ENCODE data around the gene MMADHC. TPM values are rescaled to one million over a fixed set of nuclear protein-coding genes. Genes with fewer than 3 reads are reported as not detected.

The MMADHC gene
- total and polyA plus RNA-seq, 2 of the 4 experiments (the other 2 are of a cell fraction) = 62.6 to 112 TPM

GRCh38 chr2:149536649-149537048 lies 50.9 kb downstream of the MMADHC start:
- Histone ChIP-seq H2BK20ac (ENCODE audit: low read depth, low read length) (no peak overlapping the region), H2BK120ac (ENCODE audit: low read depth, low read length) (no peak overlapping the region), H2BK15ac (ENCODE audit: low read depth, low read length) (no peak overlapping the region), H3K9me3 (ENCODE audit: control insufficient read depth, insufficient read depth, low read length) (no peaks in the 10 kb centered on the region), H2BK5ac (ENCODE audit: low read depth, low read length, poor library complexity, severe bottlenecking) (no peak overlapping the region), H3K23ac (ENCODE audit: low read depth, low read length) (no peak overlapping the region), H3K56ac (ENCODE audit: extremely low read depth, insufficient read depth, low read length) (no peak overlapping the region), H3K4me1 (ENCODE audit: control insufficient read depth, insufficient read depth, low read length) (no peaks in the 10 kb centered on the region), H3K18ac (ENCODE audit: low read depth, low read length) (no peak overlapping the region), H4K91ac (ENCODE audit: insufficient read depth, low read depth, low read length) (no peak overlapping the region), H3K27ac (ENCODE audit: insufficient read depth, low read length) (no peak overlapping the region), H3K4me3 (ENCODE audit: insufficient read depth, low read depth, low read length) (no peak overlapping the region), H3K14ac (replicated peaks; ENCODE audit: low read depth, low read length) (no peak overlapping the region), H3K4ac (ENCODE audit: low read depth, low read length) (no peak overlapping the region), H3K9me1 (ENCODE audit: insufficient read depth, low read length) (no peaks in the 10 kb centered on the region), H4K8ac (ENCODE audit: low read depth in 2 of 2, low read length in 2 of 2) (no peak overlapping the region), H4K5ac (ENCODE audit: low read depth, low read length) (no peak overlapping the region), H4K20me1 (ENCODE audit: insufficient read depth, low read length) (no peaks in the 10 kb centered on the region), H3K27me3 (ENCODE audit: control insufficient read depth, insufficient read depth, low read length) (no peaks in the 10 kb centered on the region), H2AK9ac (replicated peaks; ENCODE audit: low read depth, low read length, poor library complexity) (no peak overlapping the region), H3K79me1 (ENCODE audit: low read depth in 1 of 2, low read length in 2 of 2) (no peaks in the 10 kb centered on the region), H2AFZ (replicated peaks; ENCODE audit: low read length, poor library complexity) (no peak overlapping the region), H3K36me3 (ENCODE audit: control insufficient read depth, insufficient read depth, low read length) (no peaks in the 10 kb centered on the region), H2AK5ac (ENCODE audit: low read depth, low read length) (no peak overlapping the region), H3K4me2 (ENCODE audit: low read depth, low read length) (no peak overlapping the region), H3K9ac (ENCODE audit: low read depth, low read length) (no peak overlapping the region)
- POLR2A ChIA-PET (ENCODE audit: unreplicated experiment) = no interaction called here
- in situ Hi-C loops (cut with MboI; ENCODE audit: low sequenced_read_pairs) = no loop called here
- intact Hi-C loops (cut with micrococcal nuclease) = no loop called here
- CTCF ChIA-PET = interaction anchor here (0.6 kb wide), 1 partner anchor 528 kb away, joined by 5 read pairs; no protein-coding TSS in a partner anchor
- no peak for ATAC-seq (ENCODE audit: low read depth)
- dilution Hi-C loops (cut with HindIII; ENCODE audit: low sequenced_read_pairs, unreplicated experiment) = no loop called here
- no peak for DNase-seq
- no TSS peak for BruUV-seq (replicated peaks)
- no peak for TF ChIP-seq RAD21 (IDR thresholded peaks at IDR 0.05; ENCODE audit: low read length)
- no peak for TF ChIP-seq CTCF (conservative IDR thresholded peaks at IDR 0.05; ENCODE audit: low read depth, low read length)
- no peak for TF ChIP-seq MXI1 (IDR thresholded peaks at IDR 0.05; ENCODE audit: borderline replicate concordance, low read depth, low read length)
- no peak for TF ChIP-seq USF2 (IDR thresholded peaks at IDR 0.05; ENCODE audit: low read depth, low read length)
- no peak for TF ChIP-seq POLR2A (IDR thresholded peaks at IDR 0.05; ENCODE audit: low read depth, low read length)
- no peak for TF ChIP-seq CEBPB (IDR thresholded peaks at IDR 0.05; ENCODE audit: low read depth, low read length)
- TF ChIP-seq RFX5 (IDR thresholded peaks at IDR 0.05; ENCODE audit: low read depth, low read length) = no peak
- no peak for TF ChIP-seq RCOR1 (IDR thresholded peaks at IDR 0.05; ENCODE audit: insufficient replicate concordance, low read length)
- TF ChIP-seq, protein P1, sequence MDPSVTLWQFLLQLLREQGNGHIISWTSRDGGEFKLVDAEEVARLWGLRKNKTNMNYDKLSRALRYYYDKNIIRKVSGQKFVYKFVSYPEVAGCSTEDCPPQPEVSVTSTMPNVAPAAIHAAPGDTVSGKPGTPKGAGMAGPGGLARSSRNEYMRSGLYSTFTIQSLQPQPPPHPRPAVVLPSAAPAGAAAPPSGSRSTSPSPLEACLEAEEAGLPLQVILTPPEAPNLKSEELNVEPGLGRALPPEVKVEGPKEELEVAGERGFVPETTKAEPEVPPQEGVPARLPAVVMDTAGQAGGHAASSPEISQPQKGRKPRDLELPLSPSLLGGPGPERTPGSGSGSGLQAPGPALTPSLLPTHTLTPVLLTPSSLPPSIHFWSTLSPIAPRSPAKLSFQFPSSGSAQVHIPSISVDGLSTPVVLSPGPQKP (IDR thresholded peaks at IDR 0.05; ENCODE audit: borderline replicate concordance, low read depth, low read length) = no peak
- no peak for TF ChIP-seq FOS (IDR thresholded peaks at IDR 0.05; ENCODE audit: low read depth, low read length)
- no peak for TF ChIP-seq MAFK (IDR thresholded peaks at IDR 0.05; ENCODE audit: low read depth, low read length)
